Measurements from ENCODE around the gene ZMAT5. TPM values are rescaled to one million over a fixed set of nuclear protein-coding genes. Genes with fewer than 3 reads are reported as not detected.
A peak's percentile ranks its signal among the peaks of the same experiment; 100 is the strongest.

ZMAT5 gene
- total and polyA plus RNA-seq, 2 of the 13 experiments (the other 11 are each of a cell fraction or from before 2014, with no cell fraction given): 20.7 to 27.8 TPM

DNA sequence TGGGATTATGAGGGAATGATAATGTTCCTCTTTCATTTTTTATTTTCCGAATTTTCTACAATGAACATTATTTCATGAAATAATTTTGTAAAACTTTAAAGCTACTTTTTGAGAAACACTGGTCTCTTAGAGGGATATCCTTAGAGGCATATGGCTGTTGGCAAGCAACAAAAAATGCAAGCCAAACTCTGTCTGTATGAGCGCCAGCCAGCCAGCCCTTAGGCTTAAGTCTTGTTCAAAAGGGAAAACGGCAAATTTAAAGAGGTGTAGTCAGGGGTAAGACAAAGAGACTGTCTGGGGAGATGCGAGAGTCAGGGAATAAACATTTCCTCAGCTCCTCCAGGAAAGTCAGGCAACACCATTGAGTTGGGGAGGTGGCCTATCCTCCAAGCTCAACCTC is 48.8 kb upstream of the ZMAT5 start:
- no peaks in the 10 kb centered on the region for H4K20me1 ChIP-seq (ENCODE audit: insufficient read depth, low read length)
- no peak overlapping the region for H3K4me3 ChIP-seq (replicated peaks in 1 of 3; ENCODE audit: insufficient read depth in 1 of 3, low read depth in 2 of 3, low read length in 3 of 3)
- no TSS peak for BruUV-seq (replicated peaks)
- POLR2A ChIA-PET: interaction anchor here (1.8 kb wide), 1 partner anchor 16 kb away, joined by 7 read pairs; no protein-coding TSS in a partner anchor
- no peaks in the 10 kb centered on the region for H3K79me2 ChIP-seq (ENCODE audit: insufficient read depth, low read length)
- 96% methylated on average over 4 of the region's 4 CpGs for WGBS (ENCODE audit: low lambda C conversion rate)
- H3K9me3 ChIP-seq (ENCODE audit: low read length): no peaks in the 10 kb centered on the region
- intact Hi-C loops (cut with micrococcal nuclease; ENCODE audit: unreplicated experiment) (no loop called here), in situ Hi-C loops (cut with HindIII; ENCODE audit: extremely low pct_ligation_motif_present, low pct_unique_long_range_greater_than_20kb) (no loop called here)
- no peak overlapping the region for H2AFZ ChIP-seq (ENCODE audit: low read length)
- peak overlapping the region; percentile 15 for H3K27ac ChIP-seq (ENCODE audit: extremely low read length, insufficient read depth, low read length)
- no peak overlapping the region for H3K9ac ChIP-seq (ENCODE audit: insufficient read depth, low read depth, low read length)
- CTCF ChIA-PET (ENCODE audit: low intra/inter-chr PET ratio, low total read pairs): no interaction called here
- H3K36me3 ChIP-seq (replicated peaks in 1 of 2; ENCODE audit: control insufficient read depth in 1 of 2, insufficient read depth in 2 of 2, low read length in 2 of 2): peaks cover 19 to 49% of the 10 kb centered on the region in 2 experiments
- DNase-seq (ENCODE audit: low spot score) (no peak), ATAC-seq (no peak), FAIRE-seq (no peak)
- H3K4me2 ChIP-seq (ENCODE audit: low read depth, low read length): no peak overlapping the region
- peaks cover 51% of the 10 kb centered on the region for H3K4me1 ChIP-seq (ENCODE audit: insufficient read depth, low read length)
- TF ChIP-seq YY1 (IDR thresholded peaks at IDR 0.05; ENCODE audit: insufficient read depth, insufficient replicate concordance, low read depth, low read length): no peak
- no peak for TF ChIP-seq CEBPG (CRISPR knock-in tag; IDR thresholded peaks at IDR 0.05)
- TF ChIP-seq GABPB1 (CRISPR knock-in tag; IDR thresholded peaks at IDR 0.05): no peak
- no peak for TF ChIP-seq ZBTB7B (CRISPR knock-in tag; IDR thresholded peaks at IDR 0.05)
- TF ChIP-seq SMAD3 (CRISPR knock-in tag; IDR thresholded peaks at IDR 0.05): no peak
- no peak for TF ChIP-seq ZBTB3 (CRISPR knock-in tag; IDR thresholded peaks at IDR 0.05; ENCODE audit: borderline replicate concordance, low read depth)
- no peak for TF ChIP-seq SALL1 (CRISPR knock-in tag; IDR thresholded peaks at IDR 0.05)
- no peak for TF ChIP-seq ZNF124 (CRISPR knock-in tag; IDR thresholded peaks at IDR 0.05)
- TF ChIP-seq PAX8 (CRISPR knock-in tag; IDR thresholded peaks at IDR 0.05; ENCODE audit: borderline replicate concordance): no peak
- no peak for TF ChIP-seq SKI (IDR thresholded peaks at IDR 0.05; ENCODE audit: partially characterized antibody)
- TF ChIP-seq, protein P1, sequence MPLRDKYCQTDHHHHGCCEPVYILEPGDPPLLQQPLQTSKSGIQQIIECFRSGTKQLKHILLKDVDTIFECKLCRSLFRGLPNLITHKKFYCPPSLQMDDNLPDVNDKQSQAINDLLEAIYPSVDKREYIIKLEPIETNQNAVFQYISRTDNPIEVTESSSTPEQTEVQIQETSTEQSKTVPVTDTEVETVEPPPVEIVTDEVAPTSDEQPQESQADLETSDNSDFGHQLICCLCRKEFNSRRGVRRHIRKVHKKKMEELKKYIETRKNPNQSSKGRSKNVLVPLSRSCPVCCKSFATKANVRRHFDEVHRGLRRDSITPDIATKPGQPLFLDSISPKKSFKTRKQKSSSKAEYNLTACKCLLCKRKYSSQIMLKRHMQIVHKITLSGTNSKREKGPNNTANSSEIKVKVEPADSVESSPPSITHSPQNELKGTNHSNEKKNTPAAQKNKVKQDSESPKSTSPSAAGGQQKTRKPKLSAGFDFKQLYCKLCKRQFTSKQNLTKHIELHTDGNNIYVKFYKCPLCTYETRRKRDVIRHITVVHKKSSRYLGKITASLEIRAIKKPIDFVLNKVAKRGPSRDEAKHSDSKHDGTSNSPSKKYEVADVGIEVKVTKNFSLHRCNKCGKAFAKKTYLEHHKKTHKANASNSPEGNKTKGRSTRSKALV (CRISPR knock-in tag; IDR thresholded peaks at IDR 0.05): no peak
- no peak for TF ChIP-seq ZNF432 (CRISPR knock-in tag; IDR thresholded peaks at IDR 0.05; ENCODE audit: borderline replicate concordance)
- no peak for TF ChIP-seq FOXM1 (CRISPR knock-in tag; IDR thresholded peaks at IDR 0.05)
- no peak for TF ChIP-seq ZNF788 (CRISPR knock-in tag; IDR thresholded peaks at IDR 0.05; ENCODE audit: borderline replicate concordance)
- no peak for TF ChIP-seq ZFP82 (CRISPR knock-in tag; IDR thresholded peaks at IDR 0.05; ENCODE audit: borderline replicate concordance)
- no peak for TF ChIP-seq ZIK1 (CRISPR knock-in tag; IDR thresholded peaks at IDR 0.05; ENCODE audit: borderline replicate concordance, low read depth)
- no peak for TF ChIP-seq MLLT10 (CRISPR knock-in tag; IDR thresholded peaks at IDR 0.05)
- H3K27me3 ChIP-seq (ENCODE audit: control insufficient read depth in 1 of 2, insufficient read depth in 2 of 2, low read length in 2 of 2): no peaks in the 10 kb centered on the region; a peak in 1 of 5 replicates
